A549 (cell line): ENCODE results near the gene GGT5.
"Not testable (repeated sequence)": the region's sequence is repeated elsewhere in the genome, so short reads cannot be mapped to it uniquely, and the experiment has no call there.

Experiments
- CEBPB ChIP-seq, 2 experiments: fragments of >200 bp in 1 of 2; sonication (Bioruptor Twin) in 1 of 2; formaldehyde crosslinking in 1 of 2; IDR thresholded peaks; 2 replicates each; pipeline ENCODE4 v1.6.1; 2012 to 2016
- CHD4 ChIP-seq: fragments of 200-600 bp; sonication (generic); IDR thresholded peaks from 2 replicates; pipeline ENCODE4 v1.6.1; 2016; ENCODE audit warnings: antibody characterized with exemption, mild to moderate bottlenecking, borderline replicate concordance
- EHF ChIP-seq: fragments of 250-450 bp; sonication (Bioruptor Pico); IDR thresholded peaks from 2 replicates; pipeline ENCODE4 v1.5.0; 2020; ENCODE audit warnings: mild to moderate bottlenecking
- EP300 ChIP-seq, 2 experiments: fragments of >200 bp; sonication (Bioruptor Twin); formaldehyde crosslinking; IDR thresholded peaks; 2 replicates in 1 of 2; 3 replicates in 1 of 2; pipeline ENCODE4 v1.6.1; 2016 to 2017
- KDM1A ChIP-seq: fragments of 200-600 bp; sonication (generic); IDR thresholded peaks from 2 replicates; pipeline ENCODE4 v1.6.1; 2016; ENCODE audit warnings: low read depth, mild to moderate bottlenecking
- KDM5A ChIP-seq: fragments of 200-600 bp; sonication (generic); IDR thresholded peaks from 2 replicates; pipeline ENCODE4 v1.6.1; 2016; ENCODE audit warnings: antibody characterized with exemption, mild to moderate bottlenecking
- NPAS2 ChIP-seq: fragments of 250-450 bp; sonication (Bioruptor Pico); IDR thresholded peaks from 2 replicates; pipeline ENCODE4 v1.8.0; 2022; ENCODE audit warnings: mild to moderate bottlenecking, moderate library complexity, borderline replicate concordance
- POLR2A ChIP-seq: IDR thresholded peaks from 2 replicates; pipeline ENCODE4 v1.6.1; 2012; ENCODE audit warnings: mild to moderate bottlenecking, low read length
- RCOR1 ChIP-seq: fragments of 150-350 bp; IDR thresholded peaks from 2 replicates; pipeline ENCODE4 v1.6.1; 2014; ENCODE audit warnings: antibody characterized with exemption, low read length, low read depth
- SREBF2 ChIP-seq: fragments of 450-650 bp; IDR thresholded peaks from 2 replicates; pipeline ENCODE4 v1.6.1; 2014; ENCODE audit warnings: mild to moderate bottlenecking, moderate library complexity
- TF ChIP-seq, protein P1 (sequence below): fragments of >200 bp; sonication (Bioruptor Twin); formaldehyde crosslinking; IDR thresholded peaks from 3 replicates; pipeline ENCODE4 v1.5.1; 2016
- TF ChIP-seq, protein P2 (sequence below): fragments of 200-600 bp; sonication (generic); IDR thresholded peaks from 2 replicates; pipeline ENCODE4 v1.6.1; 2016; ENCODE audit warnings: antibody characterized with exemption, mild to moderate bottlenecking, moderate library complexity

DNA sequence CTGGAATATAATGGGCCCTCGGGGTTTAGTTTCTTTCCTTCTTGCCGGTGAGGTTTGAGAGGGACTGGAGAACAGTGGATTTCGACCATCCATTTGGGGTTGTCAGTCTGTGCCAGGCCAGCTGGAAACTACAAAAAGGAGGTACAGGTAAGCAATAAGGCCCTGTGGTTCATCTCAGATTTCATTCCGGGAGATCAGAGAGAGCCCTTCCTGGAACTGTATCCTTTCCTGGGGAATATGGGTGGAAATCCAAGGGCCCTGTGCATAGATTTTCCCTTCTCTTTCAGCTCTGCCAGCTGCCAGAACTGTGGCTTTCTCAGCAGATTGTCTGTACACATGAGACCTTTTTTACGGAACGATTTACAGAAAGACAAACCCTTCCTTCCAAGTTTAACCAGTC is 42.9 kb upstream of the GGT5 start:
- TF ChIP-seq POLR2A; EP300 (IDR thresholded peaks at IDR 0.05); CEBPB (IDR thresholded peaks at IDR 0.05); RCOR1; EHF (CRISPR knock-in tag); CHD4; KDM1A; SREBF2; KDM5A; NPAS2 (CRISPR knock-in tag): not testable (repeated sequence)
- TF ChIP-seq, protein P1, sequence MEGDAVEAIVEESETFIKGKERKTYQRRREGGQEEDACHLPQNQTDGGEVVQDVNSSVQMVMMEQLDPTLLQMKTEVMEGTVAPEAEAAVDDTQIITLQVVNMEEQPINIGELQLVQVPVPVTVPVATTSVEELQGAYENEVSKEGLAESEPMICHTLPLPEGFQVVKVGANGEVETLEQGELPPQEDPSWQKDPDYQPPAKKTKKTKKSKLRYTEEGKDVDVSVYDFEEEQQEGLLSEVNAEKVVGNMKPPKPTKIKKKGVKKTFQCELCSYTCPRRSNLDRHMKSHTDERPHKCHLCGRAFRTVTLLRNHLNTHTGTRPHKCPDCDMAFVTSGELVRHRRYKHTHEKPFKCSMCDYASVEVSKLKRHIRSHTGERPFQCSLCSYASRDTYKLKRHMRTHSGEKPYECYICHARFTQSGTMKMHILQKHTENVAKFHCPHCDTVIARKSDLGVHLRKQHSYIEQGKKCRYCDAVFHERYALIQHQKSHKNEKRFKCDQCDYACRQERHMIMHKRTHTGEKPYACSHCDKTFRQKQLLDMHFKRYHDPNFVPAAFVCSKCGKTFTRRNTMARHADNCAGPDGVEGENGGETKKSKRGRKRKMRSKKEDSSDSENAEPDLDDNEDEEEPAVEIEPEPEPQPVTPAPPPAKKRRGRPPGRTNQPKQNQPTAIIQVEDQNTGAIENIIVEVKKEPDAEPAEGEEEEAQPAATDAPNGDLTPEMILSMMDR: not testable (repeated sequence)
- TF ChIP-seq, protein P2, sequence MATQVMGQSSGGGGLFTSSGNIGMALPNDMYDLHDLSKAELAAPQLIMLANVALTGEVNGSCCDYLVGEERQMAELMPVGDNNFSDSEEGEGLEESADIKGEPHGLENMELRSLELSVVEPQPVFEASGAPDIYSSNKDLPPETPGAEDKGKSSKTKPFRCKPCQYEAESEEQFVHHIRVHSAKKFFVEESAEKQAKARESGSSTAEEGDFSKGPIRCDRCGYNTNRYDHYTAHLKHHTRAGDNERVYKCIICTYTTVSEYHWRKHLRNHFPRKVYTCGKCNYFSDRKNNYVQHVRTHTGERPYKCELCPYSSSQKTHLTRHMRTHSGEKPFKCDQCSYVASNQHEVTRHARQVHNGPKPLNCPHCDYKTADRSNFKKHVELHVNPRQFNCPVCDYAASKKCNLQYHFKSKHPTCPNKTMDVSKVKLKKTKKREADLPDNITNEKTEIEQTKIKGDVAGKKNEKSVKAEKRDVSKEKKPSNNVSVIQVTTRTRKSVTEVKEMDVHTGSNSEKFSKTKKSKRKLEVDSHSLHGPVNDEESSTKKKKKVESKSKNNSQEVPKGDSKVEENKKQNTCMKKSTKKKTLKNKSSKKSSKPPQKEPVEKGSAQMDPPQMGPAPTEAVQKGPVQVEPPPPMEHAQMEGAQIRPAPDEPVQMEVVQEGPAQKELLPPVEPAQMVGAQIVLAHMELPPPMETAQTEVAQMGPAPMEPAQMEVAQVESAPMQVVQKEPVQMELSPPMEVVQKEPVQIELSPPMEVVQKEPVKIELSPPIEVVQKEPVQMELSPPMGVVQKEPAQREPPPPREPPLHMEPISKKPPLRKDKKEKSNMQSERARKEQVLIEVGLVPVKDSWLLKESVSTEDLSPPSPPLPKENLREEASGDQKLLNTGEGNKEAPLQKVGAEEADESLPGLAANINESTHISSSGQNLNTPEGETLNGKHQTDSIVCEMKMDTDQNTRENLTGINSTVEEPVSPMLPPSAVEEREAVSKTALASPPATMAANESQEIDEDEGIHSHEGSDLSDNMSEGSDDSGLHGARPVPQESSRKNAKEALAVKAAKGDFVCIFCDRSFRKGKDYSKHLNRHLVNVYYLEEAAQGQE: not testable (repeated sequence)
